Skin of body (tissue), 2 donors: ENCODE measurements around the gene PSKH1. TPM values are rescaled to one million over a fixed set of nuclear protein-coding genes. Genes with fewer than 3 reads are reported as not detected.
A peak's percentile ranks its signal among the peaks of the same experiment; 100 is the strongest.
"Not testable (repeated sequence)": the region's sequence is repeated elsewhere in the genome, so short reads cannot be mapped to it uniquely, and the experiment has no call there.

Experiments
- DNase-seq: peaks from one replicate; lab custom pipeline; 2025; lab: John Stamatoyannopoulos, UW
- total RNA-seq: library from RNA; depleted of rRNA; stranded (reverse); fragments of >200 nt; gene quantifications from one replicate; pipeline ENCODE4 v1.2.3, GENCODE V29; 2014

PSKH1 gene
- total RNA-seq, 1 donor from 2014 or later, result 8.3 TPM

DNA sequence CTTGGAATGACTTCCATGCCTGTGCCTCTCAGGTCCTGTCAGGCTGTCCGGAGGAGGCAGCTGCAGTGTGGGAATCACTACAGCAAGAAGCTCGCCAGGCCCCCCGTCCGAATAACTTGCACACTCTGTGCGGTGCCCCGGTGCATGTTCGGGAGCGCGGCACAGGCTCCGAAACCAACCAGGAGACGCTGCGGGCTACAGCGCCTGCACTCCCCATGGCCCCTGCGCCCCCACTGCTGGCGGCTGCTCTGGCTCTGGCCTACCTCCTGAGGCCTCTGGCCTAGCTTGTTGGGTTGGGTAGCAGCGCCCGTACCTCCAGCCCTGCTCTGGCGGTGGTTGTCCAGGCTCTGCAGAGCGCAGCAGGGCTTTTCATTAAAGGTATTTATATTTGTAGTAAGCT is 7.1 kb upstream of the PSKH1 start:
- DNase-seq, result no peak

DNA sequence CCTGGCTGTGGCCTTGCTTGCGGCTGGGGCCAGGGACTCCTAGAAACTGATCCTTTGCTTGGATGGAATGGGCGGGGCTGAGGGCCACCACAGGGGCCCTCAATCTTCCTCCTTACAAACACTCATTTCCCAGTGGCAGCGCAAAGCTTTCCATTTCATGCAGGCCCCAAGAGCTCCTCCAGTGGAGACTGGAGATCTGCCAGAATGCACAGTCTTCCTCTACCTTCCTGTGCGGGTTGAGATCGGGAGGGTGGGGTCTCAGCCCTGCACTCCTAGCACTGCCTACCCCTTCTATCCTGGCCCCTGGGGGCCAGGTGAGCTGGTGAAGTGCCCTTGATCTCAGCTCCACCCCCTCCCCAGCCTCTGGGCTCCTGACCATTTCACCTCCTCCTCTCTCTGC is 6.7 kb upstream of the PSKH1 start:
- DNase-seq, result no peak

DNA sequence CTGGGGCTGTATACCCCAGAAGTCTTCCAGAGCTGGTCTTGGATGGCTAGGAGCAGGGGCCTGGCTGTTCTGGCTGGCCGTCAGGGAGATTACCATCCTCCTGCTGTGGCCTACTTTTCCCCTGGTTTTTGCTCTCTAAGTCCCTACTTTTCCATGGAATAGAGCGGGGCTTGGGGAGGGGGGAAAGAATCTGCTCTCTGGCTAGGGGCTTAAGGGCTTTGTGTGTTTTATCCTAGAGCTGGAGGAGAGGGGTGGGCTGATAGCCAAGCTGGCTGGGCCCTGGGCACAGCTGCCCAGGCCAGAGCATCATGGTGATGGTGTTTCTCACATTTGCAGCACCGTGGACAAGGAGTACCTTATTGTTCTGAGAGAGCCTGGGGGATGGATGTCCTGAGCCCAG is 4.7 kb upstream of the PSKH1 start:
- no peak for DNase-seq

DNA sequence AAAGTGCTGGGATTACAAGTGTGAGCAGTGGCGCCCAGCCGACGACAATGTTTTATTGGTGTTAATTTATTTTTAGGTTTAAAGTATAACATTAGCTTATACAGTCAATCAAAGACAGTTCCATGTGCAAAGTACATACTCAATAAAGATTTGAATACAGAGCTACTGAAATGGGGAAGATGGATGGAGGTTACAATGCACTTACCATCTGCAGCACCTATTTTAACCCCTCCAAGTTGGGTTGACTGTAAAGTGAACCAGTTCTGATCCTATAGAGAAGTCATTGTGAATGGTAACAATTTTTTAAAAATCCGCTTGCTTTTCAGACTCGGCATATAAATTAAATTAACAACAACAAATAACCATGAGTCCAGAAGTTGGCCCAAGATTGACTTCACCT is 679 bp upstream of the PSKH1 start:
- DNase-seq, result no peak

DNA sequence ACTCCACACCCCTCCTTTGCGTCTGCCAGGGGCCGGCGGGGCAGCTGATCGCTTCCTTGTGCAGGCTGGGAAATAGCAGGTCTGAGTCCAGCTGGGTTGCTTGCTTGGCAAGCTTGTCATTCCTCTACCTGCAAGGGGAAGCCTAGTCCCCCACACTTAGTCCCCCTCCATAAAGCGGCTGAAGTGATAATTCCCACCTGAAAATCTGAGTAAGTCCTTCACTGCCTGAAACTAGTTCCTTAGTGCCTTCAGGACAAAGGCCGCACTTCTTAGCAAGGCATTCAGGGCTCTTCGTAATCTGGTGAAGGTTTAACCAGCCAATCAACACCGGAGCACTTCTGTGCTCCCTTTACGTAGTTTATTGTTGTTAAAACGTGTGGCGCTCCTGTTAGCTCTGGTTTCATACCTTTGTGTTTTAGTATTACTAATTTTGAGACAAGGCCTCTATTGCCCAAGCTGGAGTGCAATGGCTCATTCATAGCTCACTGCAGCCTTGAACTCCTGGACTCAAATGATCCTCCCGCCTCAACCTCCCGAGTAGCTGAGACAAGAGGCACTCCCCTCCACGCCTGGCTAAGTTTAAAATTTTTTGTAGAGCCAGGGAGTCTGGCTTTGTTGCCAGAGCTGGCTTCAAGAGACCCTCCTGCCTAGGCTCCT is 817 bp downstream of the PSKH1 start:
- DNase-seq, result no peak

DNA sequence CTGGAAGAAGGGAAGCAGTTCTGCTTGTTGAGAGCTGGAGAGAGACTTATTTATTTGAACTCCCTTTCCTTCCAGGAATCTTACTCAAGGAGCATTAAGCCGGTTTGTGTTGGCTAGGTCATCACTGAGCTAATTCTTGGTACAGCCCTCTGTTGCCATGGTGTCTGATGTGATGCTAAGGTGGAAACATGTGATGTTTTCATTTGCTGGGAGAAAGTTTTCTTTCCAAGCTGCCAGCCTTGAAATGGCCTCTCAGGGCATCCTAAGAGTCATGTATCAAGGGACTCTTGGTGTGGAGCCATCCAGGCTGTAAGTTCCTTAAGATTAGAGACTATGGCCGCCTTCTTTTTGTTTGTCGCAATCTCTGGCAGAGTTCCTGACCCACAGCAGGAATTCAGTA is 4.2 kb downstream of the PSKH1 start:
- no peak for DNase-seq

DNA sequence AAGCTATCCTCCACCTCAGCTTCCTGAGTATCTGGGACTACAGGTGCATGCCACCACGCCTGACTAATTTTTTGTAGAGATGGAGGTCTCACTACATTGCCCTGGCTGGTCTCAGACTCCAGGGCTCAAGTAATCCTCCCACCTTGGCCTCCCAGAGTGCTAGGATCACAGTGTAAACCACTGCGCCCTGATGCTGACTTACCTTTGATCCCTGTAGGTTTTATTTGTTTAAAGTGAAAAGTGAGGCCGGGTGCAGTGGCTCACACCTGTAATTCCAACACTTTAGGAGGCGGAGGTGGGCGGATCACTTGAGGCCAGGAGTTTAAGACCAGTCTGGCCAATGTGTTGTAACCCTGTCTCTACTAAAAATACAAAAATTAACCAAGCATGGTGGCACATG is 8.7 kb downstream of the PSKH1 start:
- no peak for DNase-seq

DNA sequence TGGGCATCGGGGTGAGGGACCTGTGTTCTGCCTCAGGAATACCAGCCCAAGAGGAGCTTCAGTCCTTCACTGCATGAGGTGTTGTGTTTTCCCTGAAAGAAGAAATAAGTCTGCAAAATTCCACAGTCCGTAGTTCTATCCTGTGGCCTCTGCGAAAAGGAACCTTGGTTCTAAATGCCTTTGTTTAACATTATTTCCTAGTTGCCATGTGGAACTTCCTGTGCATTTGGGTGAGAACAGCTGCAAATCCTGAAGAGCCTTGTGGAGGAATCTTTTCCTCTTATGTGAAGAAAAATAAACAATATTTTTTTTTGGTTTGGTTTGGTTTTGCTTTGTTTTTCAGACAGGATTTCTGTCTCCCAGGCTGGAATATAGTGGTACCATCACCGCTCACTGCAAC is 9.8 kb downstream of the PSKH1 start:
- no peak for DNase-seq

DNA sequence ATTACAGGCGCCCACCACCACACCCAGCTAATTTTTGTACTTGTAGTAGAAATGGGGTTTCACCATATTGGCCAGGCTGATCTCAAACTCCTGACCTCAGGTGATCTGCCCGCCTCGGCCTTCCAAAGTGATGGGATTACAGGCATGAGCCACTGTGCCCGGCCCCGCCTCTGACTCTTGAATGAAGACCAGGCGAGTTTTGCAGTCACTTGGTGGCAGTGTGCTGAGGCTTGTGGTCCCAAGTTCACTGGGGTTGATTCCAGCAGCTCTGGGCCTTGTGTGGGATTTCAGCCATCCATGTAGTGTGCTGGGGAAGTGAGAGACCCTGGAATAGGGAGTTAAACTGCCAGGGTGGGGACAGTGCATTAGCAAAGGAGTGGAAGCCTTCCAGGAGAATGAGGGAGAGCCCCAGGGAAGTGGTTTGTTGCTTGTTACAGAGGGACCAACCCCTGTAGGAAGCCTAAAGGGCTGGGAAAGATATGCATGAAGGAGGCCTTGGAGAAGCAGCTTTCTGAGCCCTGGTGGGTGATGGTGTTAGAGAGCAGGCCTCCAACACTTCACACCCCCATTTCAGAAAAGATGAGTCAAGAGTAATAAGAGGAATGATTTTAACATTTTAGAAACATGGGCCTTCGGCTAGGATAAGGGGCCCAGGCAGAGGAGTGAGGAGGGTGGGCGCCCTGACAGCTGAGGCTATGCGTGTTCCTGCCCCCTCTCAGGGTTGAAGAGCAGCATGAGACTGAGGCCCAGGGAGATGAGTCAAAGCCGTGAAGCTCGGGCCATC is 14.5 kb downstream of the PSKH1 start:
- DNase-seq, result no peak

DNA sequence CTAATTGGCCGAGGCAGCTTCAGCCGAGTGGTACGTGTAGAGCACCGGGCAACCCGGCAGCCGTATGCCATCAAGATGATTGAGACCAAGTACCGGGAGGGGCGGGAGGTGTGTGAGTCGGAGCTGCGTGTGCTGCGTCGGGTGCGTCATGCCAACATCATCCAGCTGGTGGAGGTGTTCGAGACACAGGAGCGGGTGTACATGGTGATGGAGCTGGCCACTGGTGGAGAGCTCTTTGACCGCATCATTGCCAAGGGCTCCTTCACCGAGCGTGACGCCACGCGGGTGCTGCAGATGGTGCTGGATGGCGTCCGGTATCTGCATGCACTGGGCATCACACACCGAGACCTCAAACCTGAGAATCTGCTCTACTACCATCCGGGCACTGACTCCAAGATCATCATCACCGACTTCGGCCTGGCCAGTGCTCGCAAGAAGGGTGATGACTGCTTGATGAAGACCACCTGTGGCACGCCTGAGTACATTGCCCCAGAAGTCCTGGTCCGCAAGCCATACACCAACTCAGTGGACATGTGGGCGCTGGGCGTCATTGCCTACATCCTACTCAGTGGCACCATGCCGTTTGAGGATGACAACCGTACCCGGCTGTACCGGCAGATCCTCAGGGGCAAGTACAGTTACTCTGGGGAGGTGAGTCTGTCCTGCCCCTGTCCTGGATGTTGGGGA is 16.1 kb downstream of the PSKH1 start:
- no peak for DNase-seq

DNA sequence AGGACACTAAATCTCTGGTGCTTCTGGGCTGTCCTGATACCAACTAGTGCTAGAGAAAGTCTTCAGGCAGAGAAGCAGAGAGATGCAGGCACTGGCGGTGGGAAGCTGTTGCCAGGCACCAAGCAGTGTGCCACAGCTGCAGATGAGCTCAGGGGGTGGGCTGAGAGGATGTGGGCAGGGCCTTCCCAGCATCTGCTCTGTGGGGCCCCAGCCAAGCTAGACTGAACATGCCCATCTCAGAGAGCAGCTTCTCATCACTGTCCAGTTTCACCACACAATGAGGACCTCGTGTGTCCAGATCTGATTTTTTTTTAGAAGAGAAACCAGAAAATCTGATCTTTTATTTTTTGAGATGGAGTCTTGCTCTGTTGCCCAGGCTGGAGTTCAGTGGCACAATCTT is 17.1 kb downstream of the PSKH1 start:
- peak; percentile 11 for DNase-seq

DNA sequence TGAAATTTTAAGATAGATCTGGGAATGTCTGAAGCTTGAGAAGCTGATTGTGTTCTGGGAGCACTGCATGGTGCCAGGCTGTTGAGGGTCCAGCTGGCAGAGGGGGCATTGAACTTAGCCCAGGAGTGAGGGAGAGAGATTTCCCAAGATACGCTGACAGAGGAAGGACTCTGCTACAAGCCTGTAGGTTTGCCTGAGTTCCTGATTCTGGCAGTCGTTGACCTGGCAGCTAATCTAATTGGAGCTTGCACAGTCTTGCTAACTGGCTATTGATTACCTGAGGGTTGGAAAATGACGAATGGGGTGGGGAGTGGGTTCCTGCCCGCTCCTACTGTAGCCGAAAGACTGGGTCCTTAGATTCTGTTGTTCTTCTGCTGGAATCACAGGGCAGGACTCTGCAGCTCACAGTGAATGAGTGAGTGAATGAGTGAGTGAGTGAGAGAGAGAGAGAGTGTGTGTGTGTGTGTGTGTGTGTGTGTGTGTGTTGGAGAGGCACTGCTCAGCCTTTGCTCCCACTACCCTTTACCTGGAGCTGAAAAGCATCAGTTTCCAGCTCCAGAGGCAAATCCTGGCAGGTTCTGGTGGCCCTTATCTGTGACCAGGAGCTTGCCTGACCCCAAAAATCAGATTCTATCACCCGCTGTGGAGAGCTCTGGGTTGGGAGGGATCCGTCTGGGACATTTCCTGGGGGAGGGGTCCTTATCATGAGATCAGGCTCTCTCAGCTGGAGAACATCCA is 21.9 kb downstream of the PSKH1 start:
- DNase-seq, result no peak

DNA sequence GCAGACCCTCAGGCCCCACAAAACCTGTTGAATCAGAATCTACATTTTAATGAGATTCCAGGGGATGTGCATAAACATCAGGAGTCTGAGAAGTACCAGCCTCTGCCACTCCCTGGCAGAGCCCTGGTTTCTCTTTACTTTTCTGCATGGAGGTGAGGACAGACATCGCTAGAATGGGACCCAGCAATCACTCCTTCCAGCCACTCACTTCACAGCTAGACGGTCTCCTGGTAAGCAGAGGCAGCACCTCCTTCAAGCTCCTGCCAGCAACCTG is 22.4 kb downstream of the PSKH1 start:
- not testable (repeated sequence) for DNase-seq

DNA sequence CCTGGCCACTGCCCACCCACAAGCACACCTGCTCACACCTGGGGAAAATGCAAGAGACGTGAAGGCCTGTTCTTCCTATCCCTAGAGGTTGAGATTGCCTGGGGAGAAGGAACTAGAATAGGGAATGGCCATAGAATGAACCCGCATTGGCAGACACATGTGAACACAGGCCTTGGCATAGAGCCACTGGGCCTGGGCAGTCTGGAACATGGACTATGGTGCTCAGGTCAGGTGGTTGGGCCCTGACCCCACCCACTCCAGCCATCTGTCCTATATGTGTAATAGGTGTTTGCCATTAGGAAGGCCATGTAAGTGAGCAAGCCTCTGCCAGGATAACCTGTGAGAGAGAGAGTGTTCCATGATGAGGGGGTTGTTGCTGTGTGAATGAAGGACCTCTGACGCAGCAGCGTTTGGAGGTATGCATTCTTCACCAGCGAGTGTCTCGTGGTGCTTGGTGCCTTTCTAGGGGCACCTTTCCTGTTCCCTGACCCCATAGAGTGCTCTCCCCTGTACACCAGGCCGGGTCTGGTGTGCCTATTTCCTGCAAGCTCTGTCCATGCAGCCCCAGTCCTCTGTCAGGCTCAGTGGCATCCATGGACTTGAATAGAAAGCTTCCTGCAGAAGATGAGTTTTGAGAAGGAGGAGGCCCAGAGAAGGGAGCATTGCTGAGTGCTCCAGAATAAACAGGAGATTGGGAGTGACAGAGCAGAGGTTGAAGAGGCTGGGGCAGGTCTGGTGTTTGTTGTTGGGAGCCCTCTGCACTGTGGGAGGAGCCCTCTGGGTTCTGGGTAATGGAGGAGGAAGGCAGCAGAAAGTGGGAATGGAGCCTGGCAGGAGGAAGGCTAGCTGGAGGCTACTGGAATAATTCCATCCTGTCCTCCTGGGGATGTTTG is 23.0 kb downstream of the PSKH1 start:
- DNase-seq, result no peak

DNA sequence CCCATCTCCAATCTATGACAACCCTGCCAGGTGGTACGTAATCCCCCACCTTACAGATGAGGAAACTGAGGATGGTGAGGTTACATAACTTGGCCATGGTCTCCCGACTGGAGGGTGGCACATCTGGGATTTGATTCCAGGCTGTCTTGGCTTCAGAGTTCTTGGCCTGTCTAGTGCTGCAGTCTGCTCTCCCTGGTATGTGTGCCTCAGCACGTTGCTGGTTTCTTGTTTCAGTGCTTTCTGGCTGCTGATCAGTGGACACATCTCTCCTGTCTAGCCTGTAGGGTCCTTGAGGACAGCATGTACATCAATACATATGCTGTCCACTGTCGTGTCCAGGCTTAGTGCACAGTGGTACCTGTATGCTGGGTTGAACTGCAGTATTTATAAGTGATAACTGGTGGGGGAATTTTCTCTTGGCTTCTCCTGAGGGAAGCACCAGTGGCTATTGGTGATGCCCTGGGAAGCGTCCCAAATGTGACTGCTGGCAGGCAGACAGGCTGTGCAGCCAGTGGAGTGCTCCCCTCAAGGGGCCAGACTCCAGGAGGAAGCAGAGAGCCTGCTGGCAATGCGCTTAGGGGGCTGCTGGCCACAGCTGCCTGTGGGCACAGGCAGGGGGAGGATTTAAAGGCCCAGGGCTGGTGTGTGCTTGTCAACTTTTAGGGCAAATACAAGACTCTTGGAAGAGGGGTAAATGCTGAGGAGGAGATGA is 24.2 kb downstream of the PSKH1 start:
- DNase-seq, result no peak

DNA sequence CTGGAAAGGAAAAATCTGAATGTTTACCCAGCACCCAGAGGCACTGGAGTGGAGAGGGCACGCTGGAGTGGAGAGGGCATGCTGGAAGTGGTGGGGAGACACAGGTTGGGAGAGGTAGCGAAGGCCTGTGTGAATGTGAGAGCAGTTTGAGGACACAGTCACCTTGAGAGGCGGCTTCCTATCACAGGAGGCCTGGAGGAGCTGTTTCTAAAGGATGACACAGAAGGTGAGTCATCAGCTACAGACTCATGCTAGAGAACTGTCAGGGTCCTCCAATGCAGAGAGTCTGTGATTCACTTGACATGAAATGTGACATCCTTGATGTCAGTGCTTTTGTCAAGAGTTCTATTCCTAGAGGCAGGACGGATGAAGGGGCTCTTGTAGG is 24.8 kb downstream of the PSKH1 start:
- DNase-seq, result no peak

DNA sequence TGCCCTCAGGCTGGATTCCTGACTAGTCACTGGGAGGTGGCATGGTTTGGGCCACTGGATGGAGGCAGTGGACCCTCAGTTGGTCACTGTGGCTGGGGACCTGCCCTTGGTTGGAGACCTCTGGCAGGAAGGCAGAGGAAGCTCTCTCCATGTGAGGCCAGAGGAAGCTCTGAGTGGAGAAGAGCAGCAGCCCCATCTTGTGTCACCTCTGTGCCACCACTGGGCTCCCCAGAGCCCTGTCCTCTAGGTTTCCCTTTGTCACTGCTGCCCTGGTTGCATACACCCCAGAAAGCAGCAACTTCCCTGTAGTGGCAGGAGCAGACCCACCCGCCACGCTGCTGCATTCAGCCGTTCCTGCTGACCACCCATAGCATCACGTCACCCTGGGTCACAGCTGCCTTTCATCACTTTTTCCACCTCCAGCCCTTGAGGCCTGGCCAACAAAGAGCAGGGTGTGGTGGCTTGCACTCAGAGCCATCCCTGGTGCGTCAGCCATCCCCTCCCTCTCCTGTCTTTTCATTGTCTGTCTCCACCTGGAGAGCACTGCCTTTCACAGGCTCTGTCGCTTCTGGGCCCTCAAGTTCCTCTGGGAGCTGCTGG is 26.7 kb downstream of the PSKH1 start:
- DNase-seq, result no peak

DNA sequence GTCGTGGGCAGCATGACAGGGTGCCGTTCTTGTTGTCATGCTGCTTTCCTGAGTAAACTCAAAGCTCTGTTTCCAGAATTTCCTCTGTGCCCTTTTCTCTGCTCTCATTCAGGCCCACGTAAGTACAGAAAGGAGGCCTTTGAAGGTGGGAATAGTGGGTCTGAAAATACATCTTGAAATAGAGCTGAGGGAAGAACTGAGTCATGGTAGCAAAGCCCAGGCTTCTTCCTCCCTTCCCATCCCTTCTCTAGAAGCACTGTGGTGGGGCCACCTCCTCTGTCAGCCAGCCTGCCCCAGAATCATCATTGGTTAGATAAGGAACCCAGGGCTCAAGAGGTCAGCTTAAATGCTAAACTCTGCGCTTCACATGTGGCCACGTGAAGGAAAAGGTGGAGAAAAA is 29.2 kb downstream of the PSKH1 start:
- no peak for DNase-seq

DNA sequence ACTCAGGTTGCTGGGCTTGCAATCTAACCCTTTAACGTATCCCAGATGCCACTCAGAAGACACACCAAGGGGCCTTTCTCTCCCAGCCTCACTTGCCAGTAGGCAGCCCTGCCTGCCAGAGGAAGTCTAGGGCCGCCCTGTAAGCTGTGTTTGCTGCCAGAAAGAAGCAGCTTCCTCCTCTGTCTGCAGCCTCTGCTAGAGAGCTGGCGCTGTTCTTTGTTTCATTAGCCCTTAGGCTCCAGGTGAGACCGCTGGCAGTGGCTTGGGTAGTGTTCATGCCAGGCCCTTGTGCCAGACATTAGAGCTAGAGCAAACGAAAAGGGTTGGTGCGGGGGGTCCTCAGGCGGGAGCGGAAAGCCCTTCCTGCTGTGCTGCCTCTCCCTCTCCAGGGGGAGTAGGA is 29.7 kb downstream of the PSKH1 start:
- DNase-seq, result no peak

DNA sequence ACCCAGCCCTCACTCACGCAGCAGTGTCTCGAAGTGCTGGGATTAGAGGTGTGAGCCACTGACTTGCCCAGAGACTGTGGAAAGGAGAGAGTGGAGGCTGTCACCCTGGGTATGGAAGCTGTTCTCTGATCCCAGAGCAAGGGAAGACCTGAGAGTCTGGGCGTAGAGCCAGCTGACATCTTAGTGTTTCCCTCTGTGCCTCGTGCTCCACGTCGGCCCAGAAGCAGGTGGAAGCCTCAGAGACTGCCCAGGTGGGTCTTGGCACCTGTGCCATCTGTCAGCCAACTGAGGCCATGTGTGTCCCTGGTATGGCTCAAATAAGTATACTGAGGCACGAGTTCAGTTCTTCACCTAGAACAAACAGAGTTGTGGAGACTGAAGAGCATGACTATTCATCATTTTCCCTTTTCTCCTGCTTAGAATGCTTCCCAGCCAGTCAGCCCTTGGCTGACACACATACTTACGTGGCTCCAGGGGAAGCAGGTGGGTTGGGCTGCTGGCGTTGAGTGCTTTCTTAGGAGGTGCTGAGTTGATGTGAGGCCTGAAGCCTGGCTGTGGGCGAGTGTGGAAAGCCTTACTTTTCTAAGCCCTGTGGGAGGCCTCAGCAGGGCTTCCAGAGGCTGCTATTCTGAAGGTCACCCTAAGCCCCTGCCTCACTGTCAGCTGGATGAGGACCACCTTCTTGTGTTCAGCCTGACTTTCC is 30.5 kb downstream of the PSKH1 start:
- no peak for DNase-seq
